ENCODE data around the gene CFAP92. TPM values are rescaled to one million over a fixed set of nuclear protein-coding genes. Genes with fewer than 3 reads are reported as not detected.

The CFAP92 gene
- total and polyA plus RNA-seq, 7 experiments from 2014 or later = 0.10 to 1.4 (median 0.46) TPM

DNA sequence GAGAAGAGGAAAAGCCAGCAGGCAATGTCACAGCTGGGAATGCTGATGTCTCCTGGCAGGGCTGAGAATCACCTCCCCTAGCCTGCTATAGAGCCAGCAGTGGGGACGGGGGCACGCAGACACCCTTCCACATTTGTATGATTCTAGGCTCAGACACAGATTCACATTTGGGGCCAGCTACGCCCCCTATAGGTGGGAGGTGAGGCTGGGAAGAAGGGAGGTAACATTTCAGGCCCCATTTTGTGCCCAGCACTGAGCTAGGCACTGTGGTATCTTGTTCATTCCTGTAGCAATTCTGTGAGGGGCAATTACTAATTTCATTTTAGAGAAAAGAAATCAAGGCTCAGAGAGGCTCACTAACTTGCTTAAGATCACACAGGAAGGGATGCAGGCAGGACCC, 130.3 kb downstream of the CFAP92 start:
- H3K9me3 ChIP-seq (ENCODE audit: control insufficient read depth in 2 of 3, low read length in 3 of 3) = peaks cover 7 to 30% (median 26%) of the 10 kb centered on the region in 3 experiments
- H3K27me3 ChIP-seq (ENCODE audit: control insufficient read depth in 2 of 2, insufficient read depth in 2 of 2, low read length in 2 of 2) = no peaks in the 10 kb centered on the region
- Mint-ChIP-seq H3K27ac (no peak overlapping the region), H3K27me3 (no peaks in the 10 kb centered on the region), H3K9me3 (peaks cover 0 to 34% (median 21%) of the 10 kb centered on the region in 11 donors), H3K36me3 (peaks cover 5 to 25% (median 12%) of the 10 kb centered on the region in 5 donors), H3K4me1 (peaks cover 0 to 5% (median 0%) of the 10 kb centered on the region in 7 donors), H3K4me3 (no peak overlapping the region)
- H3K27ac ChIP-seq (ENCODE audit: low read depth, low read length) = no peak overlapping the region
- H3K4me3 ChIP-seq (ENCODE audit: low read length) = no peak overlapping the region
- H3K4me1 ChIP-seq (ENCODE audit: control insufficient read depth in 2 of 2, insufficient read depth in 2 of 2, low read length in 2 of 2) = no peaks in the 10 kb centered on the region
- CTCF ChIA-PET = interaction anchor here (0.6 kb wide), 1 partner anchor 108 kb away, joined by 3 read pairs; no protein-coding TSS in a partner anchor
- H3K36me3 ChIP-seq (ENCODE audit: control insufficient read depth in 2 of 3, insufficient read depth in 3 of 3, low read length in 3 of 3) = no peaks in the 10 kb centered on the region
- no peak for ATAC-seq
- intact Hi-C loops (cut with micrococcal nuclease) = no loop called here
- POLR2A ChIA-PET = interaction anchor here (0.8 kb wide), 1 partner anchor 385 kb away, joined by 3 read pairs; no protein-coding TSS in a partner anchor
- DNase-seq = no peak

- H3K36me3 Mint-ChIP-seq = peaks cover 5 to 30% (median 23%) of the 10 kb centered on the region in 5 donors
- H3K27ac ChIP-seq (ENCODE audit: low read depth, low read length) = no peak overlapping the region
- ChIA-PET CTCF (no interaction called here), POLR2A (no interaction called here)
- H3K4me3 ChIP-seq (ENCODE audit: low read length) = no peak overlapping the region
- H3K9me3 Mint-ChIP-seq = peaks cover 4 to 49% (median 30%) of the 10 kb centered on the region in 11 donors
- H3K4me1 Mint-ChIP-seq = peaks cover 0 to 5% (median 1%) of the 10 kb centered on the region in 7 donors
- H3K4me3 Mint-ChIP-seq = no peak overlapping the region
- intact Hi-C loops (cut with micrococcal nuclease) = no loop called here
- no peak for DNase-seq
- ATAC-seq = no peak
- H3K36me3 ChIP-seq (ENCODE audit: control insufficient read depth in 2 of 3, insufficient read depth in 3 of 3, low read length in 3 of 3) = no peaks in the 10 kb centered on the region
- no peaks in the 10 kb centered on the region for H3K4me1 ChIP-seq (ENCODE audit: control insufficient read depth in 2 of 2, insufficient read depth in 2 of 2, low read length in 2 of 2)
- H3K27ac Mint-ChIP-seq = peak overlapping the region in 1 of 9 donors; percentile 62
- H3K9me3 ChIP-seq (ENCODE audit: control insufficient read depth in 2 of 3, low read length in 3 of 3) = peaks cover 7 to 40% (median 32%) of the 10 kb centered on the region in 3 experiments
- no peaks in the 10 kb centered on the region for H3K27me3 Mint-ChIP-seq
- no peaks in the 10 kb centered on the region for H3K27me3 ChIP-seq (ENCODE audit: control insufficient read depth in 2 of 2, insufficient read depth in 2 of 2, low read length in 2 of 2)
Measured at GRCh38 chr3:128861491-128861890, 132.4 kb downstream of the CFAP92 start.

Other genes starting within 250 kb of the CFAP92 start
- 10 to 100 TPM; 40.3 to 74.0 (median 63.0) TPM for gene ACAD9, start 114.5 kb downstream of the CFAP92 start, total RNA-seq
- 10 to 100 TPM; 17.1 to 25.1 TPM for gene ACAD9, start 114.5 kb downstream of the CFAP92 start, polyA plus RNA-seq
- gene EFCC1, start 7.2 kb upstream of the CFAP92 start, total RNA-seq = under 1 TPM in 4 of 5 experiments, not detected in 1; 0.07 to 0.24 (median 0.18) TPM
- gene EFCC1, start 7.2 kb upstream of the CFAP92 start, polyA plus RNA-seq = under 1 TPM; 0.24 to 0.27 TPM
- 1 to 10 TPM in 1 of 5 experiments, not detected in 4; 2.5 TPM for gene GP9, start 66.7 kb upstream of the CFAP92 start, total RNA-seq
- not detected for gene GP9, start 66.7 kb upstream of the CFAP92 start, polyA plus RNA-seq
- 100 to 1,000 TPM in 2 of 5 experiments, 10 to 100 TPM in 3; 58.6 to 122 (median 72.8) TPM for gene RAB43, start 127.7 kb upstream of the CFAP92 start, total RNA-seq
- gene RAB43, start 127.7 kb upstream of the CFAP92 start, polyA plus RNA-seq = 10 to 100 TPM; 27.2 to 56.0 TPM
- gene ISY1, start 167.0 kb upstream of the CFAP92 start, total RNA-seq = 10 to 100 TPM; 27.6 to 65.1 (median 37.4) TPM
- 100 to 1,000 TPM; 115 to 130 TPM for gene ISY1, start 167.0 kb upstream of the CFAP92 start, polyA plus RNA-seq
- 100 to 1,000 TPM; 259 to 366 (median 327) TPM for gene CNBP, start 189.8 kb upstream of the CFAP92 start, total RNA-seq
- gene CNBP, start 189.8 kb upstream of the CFAP92 start, polyA plus RNA-seq = 1,000 to 10,000 TPM in 1 of 2 donors, 100 to 1,000 TPM in 1; 935 to 1,159 TPM

Data from naive thymus-derived CD4-positive, alpha-beta T cell (primary cell).